RWPE1 (cell line): Measurements from ENCODE around the gene ZNF823.
A peak's percentile ranks its signal among the peaks of the same experiment; 100 is the strongest.

Experiments used
- CTCF ChIA-PET: fragments of 350-600 bp; sonication (Branson Sonifier 250); formaldehyde crosslinking; extraction: SDS; loops from one replicate; lab custom pipeline; 2021; lab: Yijun Ruan, JAX
- POLR2A ChIA-PET: fragments of 400-600 bp; formaldehyde crosslinking; extraction: SDS; loops from one replicate; lab custom pipeline; 2020; ENCODE audit warnings: antibody characterized with exemption; ENCODE audit not compliant: low non-redundant PET; lab: Yijun Ruan, JAX
- DNase-seq: peaks from one replicate; pipeline ENCODE4 v3.0.0; 2012; ENCODE audit warnings: low spot score
- H3K27ac ChIP-seq: fragments of 450-650 bp; 2 replicates; pipeline ENCODE4 v1.5.1; 2017
- TF ChIP-seq, protein P1 (sequence below): fragments of 450-650 bp; conservative IDR thresholded peaks from 2 replicates; pipeline ENCODE4 v1.5.1; 2017; ENCODE audit warnings: low read depth, mild to moderate bottlenecking

ZNF823 gene

DNA sequence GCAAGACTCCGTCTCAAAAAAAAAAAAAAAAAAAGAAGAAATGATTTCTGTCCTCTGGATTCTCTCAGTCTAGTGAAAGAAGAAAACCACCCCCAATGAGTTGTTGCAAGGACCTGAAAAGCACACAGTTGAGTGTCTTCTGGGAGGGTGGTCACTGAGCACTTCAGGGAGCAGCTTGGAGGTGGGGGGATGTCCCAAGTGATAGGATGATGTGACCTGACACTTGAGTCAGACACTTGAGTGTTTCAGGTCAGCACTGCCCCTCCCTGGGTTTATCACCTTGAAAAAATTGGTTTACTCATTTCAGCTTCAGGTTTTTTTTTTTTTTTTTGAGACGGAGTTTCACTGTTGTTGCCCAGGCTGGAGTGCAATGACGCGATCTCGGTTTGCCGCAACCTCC is 63.2 kb downstream of the ZNF823 start:
- ChIA-PET POLR2A (no interaction called here), CTCF (interaction anchor here (0.6 kb wide), 2 partner anchors 167 to 297 kb away, joined by 3 to 4 read pairs; no protein-coding TSS in a partner anchor)
- H3K27ac ChIP-seq, result no peak overlapping the region
- no peak for DNase-seq
- TF ChIP-seq, protein P1, sequence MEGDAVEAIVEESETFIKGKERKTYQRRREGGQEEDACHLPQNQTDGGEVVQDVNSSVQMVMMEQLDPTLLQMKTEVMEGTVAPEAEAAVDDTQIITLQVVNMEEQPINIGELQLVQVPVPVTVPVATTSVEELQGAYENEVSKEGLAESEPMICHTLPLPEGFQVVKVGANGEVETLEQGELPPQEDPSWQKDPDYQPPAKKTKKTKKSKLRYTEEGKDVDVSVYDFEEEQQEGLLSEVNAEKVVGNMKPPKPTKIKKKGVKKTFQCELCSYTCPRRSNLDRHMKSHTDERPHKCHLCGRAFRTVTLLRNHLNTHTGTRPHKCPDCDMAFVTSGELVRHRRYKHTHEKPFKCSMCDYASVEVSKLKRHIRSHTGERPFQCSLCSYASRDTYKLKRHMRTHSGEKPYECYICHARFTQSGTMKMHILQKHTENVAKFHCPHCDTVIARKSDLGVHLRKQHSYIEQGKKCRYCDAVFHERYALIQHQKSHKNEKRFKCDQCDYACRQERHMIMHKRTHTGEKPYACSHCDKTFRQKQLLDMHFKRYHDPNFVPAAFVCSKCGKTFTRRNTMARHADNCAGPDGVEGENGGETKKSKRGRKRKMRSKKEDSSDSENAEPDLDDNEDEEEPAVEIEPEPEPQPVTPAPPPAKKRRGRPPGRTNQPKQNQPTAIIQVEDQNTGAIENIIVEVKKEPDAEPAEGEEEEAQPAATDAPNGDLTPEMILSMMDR, result no peak

DNA sequence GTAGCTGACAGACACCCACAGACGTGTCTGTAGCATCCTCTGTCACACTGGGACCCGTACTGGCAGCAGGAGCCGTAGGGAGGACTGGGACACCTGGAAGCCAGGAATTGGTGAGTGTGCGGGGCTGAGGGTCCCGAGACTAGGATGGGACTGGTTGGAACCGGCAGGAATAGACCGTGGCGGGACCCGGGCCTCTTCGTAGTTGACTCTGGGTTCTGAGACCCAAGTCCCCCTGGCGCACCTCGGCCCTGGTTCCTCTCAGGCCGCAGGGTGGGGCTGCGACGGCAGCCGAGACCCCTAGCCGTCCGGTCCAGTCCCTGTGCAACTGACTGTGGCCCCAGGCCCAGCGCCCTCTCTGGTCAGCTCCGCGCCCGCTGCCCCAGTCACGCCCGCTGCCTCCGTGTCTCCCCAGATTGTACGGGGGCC is 64.7 kb downstream of the ZNF823 start:
- H3K27ac ChIP-seq, result no peak overlapping the region
- DNase-seq, result no peak
- TF ChIP-seq, protein P1, result no peak
- ChIA-PET CTCF (no interaction called here), POLR2A (no interaction called here)

DNA sequence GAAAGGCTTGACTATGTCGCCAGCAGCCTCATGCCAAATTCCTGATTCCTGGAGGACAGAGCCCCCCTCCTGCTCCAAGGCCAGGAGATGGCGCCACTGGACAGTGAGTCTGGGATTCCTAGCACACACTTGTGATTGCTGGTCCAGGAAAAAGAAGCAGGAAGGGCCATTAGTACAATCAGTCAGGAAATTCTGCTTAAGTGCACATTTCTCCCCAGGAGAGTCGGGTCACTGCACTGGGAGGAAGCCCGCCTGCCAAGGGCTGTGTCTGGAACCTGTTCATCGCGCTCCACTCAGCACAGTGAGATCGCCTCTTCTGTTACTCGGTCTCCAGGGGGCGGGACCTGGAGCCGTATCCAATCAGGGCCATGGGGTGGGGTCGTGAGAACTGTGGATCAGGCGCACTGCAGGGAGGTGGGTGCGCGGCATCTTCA is 65.1 kb downstream of the ZNF823 start:
- no peak overlapping the region for H3K27ac ChIP-seq
- peak; percentile 17 for DNase-seq
- TF ChIP-seq, protein P1, result no peak
- ChIA-PET CTCF (no interaction called here), POLR2A (no interaction called here)
